HL-60 (cell line): Measurements from ENCODE around the gene MLLT3.
"Not testable (repeated sequence)": the region's sequence is repeated elsewhere in the genome, so short reads cannot be mapped to it uniquely, and the experiment has no call there.

Source experiments
- DNase-seq, 2 experiments: peaks; one replicate each; pipeline ENCODE4 v3.0.0-alpha.2; 2010 to 2020; ENCODE audit warnings: low read depth in 1 of 2, low spot score in 1 of 2
- H3K27ac ChIP-seq: fragments of 250-450 bp; sonication (Bioruptor Pico); replicated peaks from 2 replicates; pipeline ENCODE4 v1.5.1; 2020; ENCODE audit warnings: mild to moderate bottlenecking, moderate library complexity
- H3K27me3 ChIP-seq: fragments of 250-450 bp; sonication (Bioruptor Pico); 2 replicates; pipeline ENCODE4 v1.5.1; 2021; ENCODE audit warnings: mild to moderate bottlenecking, moderate library complexity; ENCODE audit not compliant: insufficient read depth, poor library complexity, severe bottlenecking
- H3K4me3 ChIP-seq: replicated peaks from 2 replicates; pipeline ENCODE4 v1.5.1; 2011; ENCODE audit warnings: mild to moderate bottlenecking, control low read depth, low read length; ENCODE audit not compliant: insufficient read depth
- GABPA ChIP-seq: IDR thresholded peaks from 2 replicates; pipeline ENCODE4 v1.6.1; 2012; ENCODE audit warnings: low read depth
- POLR2AphosphoS5 ChIP-seq: IDR thresholded peaks from 2 replicates; pipeline ENCODE4 v1.6.1; 2012; ENCODE audit warnings: low read depth
- SPI1 ChIP-seq: IDR thresholded peaks from 2 replicates; pipeline ENCODE4 v1.6.1; 2012; ENCODE audit warnings: low read depth, mild to moderate bottlenecking, borderline replicate concordance
- TF ChIP-seq, protein P1 (sequence below): IDR thresholded peaks from one replicate; pipeline ENCODE4 v1.5.1; 2011; ENCODE audit warnings: low read length, control low read depth, inconsistent platforms; ENCODE audit not compliant: insufficient read depth
- TF ChIP-seq, protein P2 (sequence below): IDR thresholded peaks from 2 replicates; pipeline ENCODE4 v1.6.1; 2012; ENCODE audit warnings: low read depth; ENCODE audit not compliant: insufficient replicate concordance

MLLT3 gene

DNA sequence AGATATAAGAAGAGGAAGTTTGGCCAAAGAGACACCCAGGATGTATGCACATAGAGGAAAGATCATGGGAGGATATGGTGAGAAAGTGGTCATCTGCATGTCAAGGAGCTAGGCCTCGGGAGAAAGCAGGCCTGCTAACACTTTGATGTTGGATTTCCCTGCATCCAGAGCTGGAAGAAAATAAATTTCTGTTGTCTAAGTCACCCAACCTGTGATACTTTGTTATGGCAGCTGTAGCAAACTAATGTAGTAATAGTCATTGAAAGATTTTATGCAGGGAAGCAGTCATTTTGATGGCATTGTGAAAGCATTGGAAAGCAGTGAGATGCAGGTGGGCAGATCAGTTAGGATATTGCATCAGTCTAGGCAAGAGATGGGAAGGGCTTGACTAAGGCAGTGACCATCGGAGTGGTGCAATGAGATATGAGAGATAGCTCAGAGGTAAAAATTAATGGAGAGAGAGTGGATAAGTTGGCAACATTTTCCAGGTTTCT lies 37.2 kb upstream of the MLLT3 start:
- TF ChIP-seq, protein P1, sequence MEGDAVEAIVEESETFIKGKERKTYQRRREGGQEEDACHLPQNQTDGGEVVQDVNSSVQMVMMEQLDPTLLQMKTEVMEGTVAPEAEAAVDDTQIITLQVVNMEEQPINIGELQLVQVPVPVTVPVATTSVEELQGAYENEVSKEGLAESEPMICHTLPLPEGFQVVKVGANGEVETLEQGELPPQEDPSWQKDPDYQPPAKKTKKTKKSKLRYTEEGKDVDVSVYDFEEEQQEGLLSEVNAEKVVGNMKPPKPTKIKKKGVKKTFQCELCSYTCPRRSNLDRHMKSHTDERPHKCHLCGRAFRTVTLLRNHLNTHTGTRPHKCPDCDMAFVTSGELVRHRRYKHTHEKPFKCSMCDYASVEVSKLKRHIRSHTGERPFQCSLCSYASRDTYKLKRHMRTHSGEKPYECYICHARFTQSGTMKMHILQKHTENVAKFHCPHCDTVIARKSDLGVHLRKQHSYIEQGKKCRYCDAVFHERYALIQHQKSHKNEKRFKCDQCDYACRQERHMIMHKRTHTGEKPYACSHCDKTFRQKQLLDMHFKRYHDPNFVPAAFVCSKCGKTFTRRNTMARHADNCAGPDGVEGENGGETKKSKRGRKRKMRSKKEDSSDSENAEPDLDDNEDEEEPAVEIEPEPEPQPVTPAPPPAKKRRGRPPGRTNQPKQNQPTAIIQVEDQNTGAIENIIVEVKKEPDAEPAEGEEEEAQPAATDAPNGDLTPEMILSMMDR, result no peak
- no peak for TF ChIP-seq GABPA
- no peak for TF ChIP-seq POLR2AphosphoS5
- no peak for TF ChIP-seq SPI1
- TF ChIP-seq, protein P2, sequence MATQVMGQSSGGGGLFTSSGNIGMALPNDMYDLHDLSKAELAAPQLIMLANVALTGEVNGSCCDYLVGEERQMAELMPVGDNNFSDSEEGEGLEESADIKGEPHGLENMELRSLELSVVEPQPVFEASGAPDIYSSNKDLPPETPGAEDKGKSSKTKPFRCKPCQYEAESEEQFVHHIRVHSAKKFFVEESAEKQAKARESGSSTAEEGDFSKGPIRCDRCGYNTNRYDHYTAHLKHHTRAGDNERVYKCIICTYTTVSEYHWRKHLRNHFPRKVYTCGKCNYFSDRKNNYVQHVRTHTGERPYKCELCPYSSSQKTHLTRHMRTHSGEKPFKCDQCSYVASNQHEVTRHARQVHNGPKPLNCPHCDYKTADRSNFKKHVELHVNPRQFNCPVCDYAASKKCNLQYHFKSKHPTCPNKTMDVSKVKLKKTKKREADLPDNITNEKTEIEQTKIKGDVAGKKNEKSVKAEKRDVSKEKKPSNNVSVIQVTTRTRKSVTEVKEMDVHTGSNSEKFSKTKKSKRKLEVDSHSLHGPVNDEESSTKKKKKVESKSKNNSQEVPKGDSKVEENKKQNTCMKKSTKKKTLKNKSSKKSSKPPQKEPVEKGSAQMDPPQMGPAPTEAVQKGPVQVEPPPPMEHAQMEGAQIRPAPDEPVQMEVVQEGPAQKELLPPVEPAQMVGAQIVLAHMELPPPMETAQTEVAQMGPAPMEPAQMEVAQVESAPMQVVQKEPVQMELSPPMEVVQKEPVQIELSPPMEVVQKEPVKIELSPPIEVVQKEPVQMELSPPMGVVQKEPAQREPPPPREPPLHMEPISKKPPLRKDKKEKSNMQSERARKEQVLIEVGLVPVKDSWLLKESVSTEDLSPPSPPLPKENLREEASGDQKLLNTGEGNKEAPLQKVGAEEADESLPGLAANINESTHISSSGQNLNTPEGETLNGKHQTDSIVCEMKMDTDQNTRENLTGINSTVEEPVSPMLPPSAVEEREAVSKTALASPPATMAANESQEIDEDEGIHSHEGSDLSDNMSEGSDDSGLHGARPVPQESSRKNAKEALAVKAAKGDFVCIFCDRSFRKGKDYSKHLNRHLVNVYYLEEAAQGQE, result no peak
- no peaks in the 10 kb centered on the region for H3K27me3 ChIP-seq
- H3K4me3 ChIP-seq, result 0 out of 2 replicates have a peak overlapping the region, but pooled peaks have one; percentile 50
- H3K27ac ChIP-seq, result peak overlapping the region; percentile 68
- peak; percentile 27 to 36 for DNase-seq

DNA sequence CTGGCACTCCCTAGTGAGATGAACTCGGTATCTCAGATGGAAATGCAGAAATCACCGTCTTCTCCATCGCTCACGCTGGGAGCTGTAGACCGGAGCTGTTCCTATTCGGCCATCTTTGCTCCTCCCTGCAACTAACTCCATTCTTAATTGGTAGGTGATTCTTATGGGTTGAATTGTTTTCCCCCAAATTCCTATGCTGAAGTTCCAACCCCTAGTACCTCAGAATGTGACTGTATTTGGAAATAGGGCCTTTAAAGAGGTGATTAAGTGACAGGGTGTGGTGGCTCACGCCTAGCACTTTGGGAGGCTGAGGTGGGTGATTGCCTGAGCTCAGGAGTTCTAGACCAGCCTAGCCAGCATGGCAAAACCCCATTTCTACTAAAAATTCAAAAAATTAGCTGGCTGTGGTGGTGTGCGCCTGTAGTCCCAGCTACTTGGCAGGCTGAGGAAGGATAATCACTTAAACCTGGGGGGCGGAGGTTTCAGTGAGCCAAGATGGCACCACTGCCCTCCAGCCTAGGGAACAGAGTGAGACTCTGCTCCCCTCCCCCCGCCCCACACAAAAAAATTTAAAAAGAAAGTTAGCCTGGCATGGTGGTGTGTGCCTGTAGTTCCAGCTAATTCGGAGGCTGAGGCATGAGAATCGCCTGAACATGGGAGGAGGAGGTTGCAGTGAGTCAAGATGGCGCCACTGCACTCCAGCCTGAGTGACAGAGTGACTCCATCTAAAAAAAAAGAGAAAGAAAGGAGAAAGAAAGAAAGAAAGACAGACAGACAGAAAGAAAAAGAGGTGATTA lies 36.6 kb upstream of the MLLT3 start:
- no peak for TF ChIP-seq GABPA
- no peak for TF ChIP-seq SPI1
- no peak for TF ChIP-seq POLR2AphosphoS5
- TF ChIP-seq, protein P2, result no peak
- TF ChIP-seq, protein P1, result no peak
- H3K4me3 ChIP-seq, result peak overlapping the region; percentile 50
- DNase-seq, result peak in 1 of 2 experiments; percentile 5
- H3K27me3 ChIP-seq, result no peaks in the 10 kb centered on the region
- peak overlapping the region; percentile 68 for H3K27ac ChIP-seq

DNA sequence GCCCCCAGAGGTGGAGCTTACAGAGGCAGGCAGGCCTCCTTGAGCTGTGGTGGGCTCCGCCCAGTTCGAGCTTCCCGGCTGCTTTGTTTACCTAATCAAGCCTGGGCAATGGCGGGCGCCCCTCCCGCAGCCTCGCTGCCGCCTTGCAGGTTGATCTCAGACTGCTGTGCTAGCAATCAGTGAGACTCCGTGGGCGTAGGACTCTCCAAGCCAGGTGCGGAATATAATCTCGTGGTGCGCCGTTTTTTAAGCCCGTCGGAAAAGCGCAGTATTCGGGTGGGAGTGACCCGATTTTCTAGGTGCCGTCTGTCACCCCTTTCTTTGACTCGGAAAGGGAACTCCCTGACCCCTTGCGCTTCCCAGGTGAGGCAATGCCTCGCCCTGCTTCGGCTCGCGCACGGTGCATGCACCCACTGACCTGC lies 36.0 kb upstream of the MLLT3 start:
- H3K27me3 ChIP-seq, result not testable (repeated sequence)
- Histone ChIP-seq H3K27ac (peak overlapping the region; percentile 68), H3K4me3 (peak overlapping the region; percentile 50)
- DNase-seq, result peak in 1 of 2 experiments; percentile 8

DNA sequence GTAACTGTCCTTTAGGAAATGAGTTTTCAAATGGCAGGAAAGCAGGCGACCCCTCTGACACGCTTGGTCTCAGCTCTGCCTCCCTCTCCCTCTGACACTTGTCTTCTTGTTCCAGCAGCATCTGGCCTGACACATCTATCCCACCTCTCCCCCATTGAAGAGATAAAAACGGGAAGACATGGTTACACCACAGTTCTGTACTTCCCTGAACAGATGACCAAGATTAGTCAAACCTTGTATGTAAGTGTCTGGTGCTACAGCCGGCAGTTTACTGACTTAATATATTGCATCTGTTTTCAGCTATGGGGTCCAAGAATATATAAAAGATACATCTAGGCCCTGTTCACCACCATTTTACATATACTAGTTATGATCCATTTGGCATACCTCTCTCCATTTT lies 29.6 kb upstream of the MLLT3 start:
- H3K27ac ChIP-seq, result no peak overlapping the region
- no peak overlapping the region for H3K4me3 ChIP-seq
- no peaks in the 10 kb centered on the region for H3K27me3 ChIP-seq
- peak in 1 of 2 experiments; percentile 29 for DNase-seq
- TF ChIP-seq GABPA, result no peak
- TF ChIP-seq SPI1, result peak; percentile 69; the same call in 1 of the 2 replicates
